ENCODE results near the gene UBL3.

The UBL3 gene

GRCh38 chr13:29805994-29806979 is 44.1 kb downstream of the UBL3 start:
- DNase-seq, result no peak

GRCh38 chr13:29803221-29803620 is 47.2 kb downstream of the UBL3 start:
- no peak for DNase-seq

- DNase-seq, result peak; percentile 22
Measured at GRCh38 chr13:29802621-29803020, 47.8 kb downstream of the UBL3 start.

- DNase-seq, result no peak
Measured at GRCh38 chr13:29801737-29802305, 48.6 kb downstream of the UBL3 start.

- DNase-seq, result no peak
Measured at GRCh38 chr13:29801102-29801501, 49.3 kb downstream of the UBL3 start.

GRCh38 chr13:29800687-29801086 is 49.7 kb downstream of the UBL3 start:
- no peak for DNase-seq

- no peak for DNase-seq
Measured at GRCh38 chr13:29799041-29799440, 51.4 kb downstream of the UBL3 start.

GRCh38 chr13:29791997-29792780 is 58.2 kb downstream of the UBL3 start:
- DNase-seq, result no peak

- no peak for DNase-seq
Measured at GRCh38 chr13:29791508-29791907, 58.9 kb downstream of the UBL3 start.

GRCh38 chr13:29786698-29787097 is 63.7 kb downstream of the UBL3 start:
- no peak for DNase-seq

GRCh38 chr13:29785978-29786377 is 64.4 kb downstream of the UBL3 start:
- no peak for DNase-seq

- DNase-seq, result no peak
Measured at GRCh38 chr13:29782798-29783197, 67.6 kb downstream of the UBL3 start.

- no peak for DNase-seq
Measured at GRCh38 chr13:29774830-29775229, 75.6 kb downstream of the UBL3 start.

- DNase-seq, result peak; percentile 19
Measured at GRCh38 chr13:29771247-29771646, 79.2 kb downstream of the UBL3 start.

- no peak for DNase-seq
Measured at GRCh38 chr13:29767006-29767405, 83.4 kb downstream of the UBL3 start.

- DNase-seq, result no peak
Measured at GRCh38 chr13:29763436-29764180, 86.8 kb downstream of the UBL3 start.

GRCh38 chr13:29761815-29762214 is 88.6 kb downstream of the UBL3 start:
- DNase-seq, result no peak

- DNase-seq, result no peak
Measured at GRCh38 chr13:29761160-29761559, 89.3 kb downstream of the UBL3 start.

GRCh38 chr13:29760544-29760943 is 89.9 kb downstream of the UBL3 start:
- no peak for DNase-seq

- DNase-seq, result no peak
Measured at GRCh38 chr13:29758531-29759114, 91.8 kb downstream of the UBL3 start.

GRCh38 chr13:29756506-29756905 is 93.9 kb downstream of the UBL3 start:
- DNase-seq, result no peak

GRCh38 chr13:29754473-29754806 is 96.0 kb downstream of the UBL3 start:
- DNase-seq, result peak; percentile 20

Measured in HCEC 1CT (cell line).